Measurements from ENCODE around the gene NPBWR2.

DNA sequence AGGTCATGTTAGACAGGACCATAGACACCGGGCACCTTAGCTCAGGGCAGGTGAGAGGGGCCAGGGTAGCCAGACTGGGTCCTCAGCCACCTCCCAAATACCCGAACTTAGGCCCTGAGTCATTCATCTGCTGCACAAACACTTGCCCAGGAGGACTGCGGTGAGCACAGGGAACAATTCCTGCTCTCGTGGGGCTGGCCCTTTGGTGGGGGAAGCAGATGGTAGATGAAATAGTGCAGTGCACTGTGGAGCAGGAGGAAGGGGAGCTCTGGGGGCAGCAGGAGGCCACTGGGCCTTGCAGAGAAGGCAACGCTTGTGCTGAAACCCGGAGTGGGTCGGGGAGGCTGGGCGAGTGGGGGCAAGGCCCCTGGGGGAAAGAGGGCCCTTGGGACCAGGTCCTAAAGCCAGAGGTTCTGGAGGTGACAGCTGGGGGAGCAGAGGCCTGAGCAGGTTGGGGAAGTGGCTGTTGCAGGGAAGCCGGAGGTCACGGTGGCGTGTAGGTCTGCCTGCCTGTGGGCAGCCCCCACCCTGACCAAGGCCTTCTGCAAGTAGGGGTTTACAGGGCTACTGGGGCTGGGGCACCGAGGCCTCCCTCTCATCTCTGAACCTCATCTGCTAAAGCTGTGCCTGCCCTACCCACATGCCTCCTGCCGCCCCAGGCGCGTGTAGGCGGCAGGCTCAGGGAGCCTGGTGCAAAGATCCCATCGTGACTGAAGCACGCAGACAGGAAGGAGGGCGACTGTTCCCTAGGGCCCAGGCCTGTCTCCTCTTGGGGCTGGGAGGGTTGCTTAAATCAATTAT is 4.7 kb upstream of the NPBWR2 start:
- TF ChIP-seq, protein P1, sequence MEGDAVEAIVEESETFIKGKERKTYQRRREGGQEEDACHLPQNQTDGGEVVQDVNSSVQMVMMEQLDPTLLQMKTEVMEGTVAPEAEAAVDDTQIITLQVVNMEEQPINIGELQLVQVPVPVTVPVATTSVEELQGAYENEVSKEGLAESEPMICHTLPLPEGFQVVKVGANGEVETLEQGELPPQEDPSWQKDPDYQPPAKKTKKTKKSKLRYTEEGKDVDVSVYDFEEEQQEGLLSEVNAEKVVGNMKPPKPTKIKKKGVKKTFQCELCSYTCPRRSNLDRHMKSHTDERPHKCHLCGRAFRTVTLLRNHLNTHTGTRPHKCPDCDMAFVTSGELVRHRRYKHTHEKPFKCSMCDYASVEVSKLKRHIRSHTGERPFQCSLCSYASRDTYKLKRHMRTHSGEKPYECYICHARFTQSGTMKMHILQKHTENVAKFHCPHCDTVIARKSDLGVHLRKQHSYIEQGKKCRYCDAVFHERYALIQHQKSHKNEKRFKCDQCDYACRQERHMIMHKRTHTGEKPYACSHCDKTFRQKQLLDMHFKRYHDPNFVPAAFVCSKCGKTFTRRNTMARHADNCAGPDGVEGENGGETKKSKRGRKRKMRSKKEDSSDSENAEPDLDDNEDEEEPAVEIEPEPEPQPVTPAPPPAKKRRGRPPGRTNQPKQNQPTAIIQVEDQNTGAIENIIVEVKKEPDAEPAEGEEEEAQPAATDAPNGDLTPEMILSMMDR (IDR thresholded peaks at IDR 0.05; ENCODE audit: low read length): no peak
- no peak for TF ChIP-seq EZH2phosphoT487 (IDR thresholded peaks at IDR 0.05; ENCODE audit: low read length)

Measured in MM.1S (cell line).